HG02610 (cell line): Measurements from ENCODE around the gene SPATA20.

Experiments used
- ATAC-seq: cut with Tn5 transposase; IDR thresholded peaks from one replicate; pipeline ENCODE4 v1.9.1; 2021; ENCODE audit warnings: mild to moderate bottlenecking, moderate library complexity; ENCODE audit not compliant: unreplicated experiment

SPATA20 gene

DNA sequence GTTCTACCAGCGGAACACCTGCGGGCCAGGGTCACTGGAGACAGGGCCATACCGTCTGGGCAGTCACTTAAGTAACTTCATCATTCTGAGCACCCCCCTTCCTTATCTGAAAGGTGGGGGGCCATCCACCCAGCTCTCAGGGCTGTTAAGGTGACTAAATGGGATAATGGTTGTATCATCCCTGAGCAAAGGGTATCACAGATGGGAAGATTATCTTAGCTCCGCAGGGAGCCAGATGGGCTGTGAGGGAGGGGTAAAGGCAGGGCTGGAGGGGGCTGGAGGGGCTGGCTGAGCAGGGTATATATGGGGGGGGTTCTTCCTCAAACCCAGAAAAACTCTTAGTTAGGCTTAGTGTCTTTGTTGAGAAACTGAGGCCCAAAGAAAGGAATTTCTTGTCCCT is 10.7 kb downstream of the SPATA20 start:
- ATAC-seq, result no peak

DNA sequence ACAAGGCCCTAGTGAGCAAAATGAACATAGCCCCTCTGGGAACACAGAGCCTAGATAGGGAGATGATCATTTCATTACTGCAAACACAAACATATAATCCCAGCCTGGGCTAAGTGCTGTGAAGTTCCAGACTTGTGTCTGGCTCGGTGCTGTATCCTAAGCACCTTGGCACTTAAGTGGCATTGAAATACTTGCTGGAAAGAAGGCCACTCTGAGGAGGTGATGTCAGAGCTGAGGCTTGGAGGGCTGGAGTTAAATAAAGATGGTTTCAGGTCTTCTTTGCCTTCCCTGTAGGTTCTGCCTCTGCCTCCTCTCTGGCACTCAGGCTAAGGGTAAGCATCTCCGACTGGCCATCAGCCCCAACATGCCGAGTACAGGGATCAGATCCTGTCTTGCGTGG is 11.1 kb downstream of the SPATA20 start:
- ATAC-seq, result no peak

DNA sequence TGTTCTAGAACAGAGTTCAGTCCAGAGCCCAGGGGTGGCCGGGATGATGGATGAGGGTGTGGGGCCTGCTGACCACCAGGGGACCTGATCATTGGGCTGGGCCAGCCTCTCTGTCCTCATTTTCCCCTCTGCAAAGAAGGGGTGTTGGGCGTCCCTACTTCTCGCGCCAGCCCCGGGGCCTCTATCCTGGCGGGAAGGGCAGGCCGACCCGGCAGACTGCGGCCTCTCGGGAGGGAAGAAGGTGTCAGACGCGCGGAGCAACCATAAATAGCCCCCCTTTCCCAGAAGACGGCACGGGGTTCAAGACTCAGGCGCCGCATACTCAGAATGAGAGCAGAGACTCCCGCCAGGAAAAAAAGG is 11.6 kb downstream of the SPATA20 start:
- no peak for ATAC-seq

DNA sequence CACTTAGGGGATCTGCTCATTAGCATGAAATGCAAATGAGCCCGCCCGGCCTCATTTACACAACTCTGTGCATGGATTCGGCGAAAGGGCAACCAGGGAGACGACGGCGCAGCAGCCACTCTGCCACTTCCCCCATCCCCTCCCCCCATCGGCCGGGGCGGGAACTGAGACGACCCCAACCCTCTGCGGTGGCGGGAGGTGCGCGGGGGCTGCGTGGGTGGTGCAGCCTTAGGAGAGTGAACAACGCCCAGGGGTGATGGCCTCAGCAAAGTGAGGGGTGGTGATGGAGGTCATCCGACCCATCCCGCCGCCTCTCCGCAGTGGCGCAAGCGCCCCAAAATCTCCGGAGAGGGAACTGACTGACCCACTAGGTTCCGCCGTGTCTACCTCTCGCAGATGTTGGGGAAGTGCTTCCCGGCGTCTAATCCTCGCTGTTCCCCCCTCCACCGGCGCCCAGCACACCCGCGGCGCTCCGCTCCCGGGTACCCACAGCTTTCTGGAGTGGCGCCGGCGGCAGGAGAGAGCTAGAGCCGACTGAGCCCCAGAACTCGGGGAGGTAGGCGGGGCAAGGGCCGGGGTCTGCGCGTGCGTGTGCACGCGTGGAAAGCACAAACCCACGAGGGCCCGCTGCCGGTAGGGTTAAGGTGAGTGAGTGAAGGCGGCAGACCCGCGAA is 12.1 kb downstream of the SPATA20 start:
- ATAC-seq, result no peak

DNA sequence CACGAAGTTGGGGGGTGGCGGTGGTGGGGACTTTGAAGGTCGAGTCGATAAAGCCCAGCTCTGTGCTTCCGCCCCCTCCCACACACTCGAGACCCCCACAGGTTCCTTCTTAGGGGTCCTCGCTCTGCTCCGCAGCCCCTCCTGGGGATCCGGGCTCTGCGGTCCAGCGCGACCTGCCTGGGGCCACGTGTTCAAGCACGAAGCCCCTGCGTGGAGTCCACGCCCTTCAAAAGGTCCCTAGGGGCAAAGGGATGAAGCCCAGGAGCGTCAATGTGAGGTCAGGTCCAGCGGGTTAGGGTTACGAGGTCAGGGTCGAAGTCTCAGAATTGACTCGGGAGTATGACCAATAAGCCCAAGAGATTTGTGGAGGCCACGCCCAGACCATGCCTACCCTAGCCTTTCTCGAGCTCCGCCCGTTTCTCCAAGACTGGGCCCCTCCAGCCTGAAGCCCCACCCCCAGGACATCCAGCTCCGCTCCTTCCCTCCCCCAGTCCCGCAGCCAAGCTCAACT is 12.8 kb downstream of the SPATA20 start:
- no peak for ATAC-seq

DNA sequence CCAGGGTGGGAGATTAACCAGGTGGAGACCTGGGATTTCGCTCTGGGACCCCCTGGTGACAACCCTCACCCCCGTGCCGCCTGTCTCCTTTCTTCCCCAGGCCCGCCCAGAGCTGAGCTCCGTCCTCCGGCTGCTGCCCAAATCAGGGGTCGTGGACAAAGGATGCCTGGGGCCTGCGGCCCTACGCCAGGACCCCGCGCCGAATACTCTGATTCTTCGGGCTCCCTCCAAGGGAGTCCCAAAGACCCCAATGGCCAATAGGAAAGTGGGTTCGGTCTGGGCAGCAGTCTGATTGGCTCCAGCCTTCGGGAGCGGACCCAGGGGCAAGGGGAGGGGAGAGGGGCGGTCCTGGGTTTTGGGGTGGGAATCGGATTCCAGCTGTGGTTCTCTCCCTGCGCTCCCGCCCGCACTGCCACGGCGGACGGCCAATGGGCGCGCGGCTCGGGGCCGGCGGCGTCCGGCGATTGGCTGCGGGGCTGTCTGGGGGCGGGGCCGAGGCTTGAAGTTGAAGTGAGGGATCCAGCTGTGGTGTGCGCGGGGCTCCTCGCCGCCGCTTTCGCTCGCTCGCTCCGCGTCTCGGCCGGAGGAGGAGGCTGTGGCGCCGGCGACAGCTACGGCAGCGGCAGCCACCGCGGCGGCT is 13.3 kb downstream of the SPATA20 start, which contains the start of gene CACNA1G:
Gene CACNA1G (plus strand): TSS at position 531 of the 640 bp plus-strand sequence. CDS start 745 bp downstream, outside the sequence.
- ATAC-seq, result peak; percentile 94

DNA sequence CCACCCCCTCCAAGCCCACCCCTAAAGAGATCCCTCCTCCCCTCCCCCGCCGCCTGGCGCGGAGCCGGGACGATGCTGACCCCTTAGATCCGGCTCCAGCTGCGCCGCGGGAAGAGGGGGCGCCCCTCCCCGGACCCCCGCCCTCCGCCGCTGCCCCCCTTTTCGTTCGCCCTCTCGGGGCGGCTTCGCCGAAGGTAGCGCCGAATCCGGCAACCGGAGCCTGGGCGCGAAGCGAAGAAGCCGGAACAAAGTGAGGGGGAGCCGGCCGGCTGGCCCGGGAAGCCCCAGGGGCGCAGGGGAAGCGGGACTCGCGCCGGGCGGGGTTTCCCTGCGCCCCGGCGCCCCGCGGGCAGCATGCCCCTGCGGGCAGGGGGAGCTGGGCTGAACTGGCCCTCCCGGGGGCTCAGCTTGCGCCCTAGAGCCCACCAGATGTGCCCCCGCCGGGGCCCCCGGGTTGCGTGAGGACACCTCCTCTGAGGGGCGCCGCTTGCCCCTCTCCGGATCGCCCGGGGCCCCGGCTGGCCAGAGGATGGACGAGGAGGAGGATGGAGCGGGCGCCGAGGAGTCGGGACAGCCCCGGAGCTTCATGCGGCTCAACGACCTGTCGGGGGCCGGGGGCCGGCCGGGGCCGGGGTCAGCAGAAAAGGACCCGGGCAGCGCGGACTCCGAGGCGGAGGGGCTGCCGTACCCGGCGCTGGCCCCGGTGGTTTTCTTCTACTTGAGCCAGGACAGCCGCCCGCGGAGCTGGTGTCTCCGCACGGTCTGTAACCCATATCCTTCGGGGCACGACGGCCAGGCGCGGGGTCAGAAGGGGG is 14.2 kb downstream of the SPATA20 start:
- no peak for ATAC-seq

DNA sequence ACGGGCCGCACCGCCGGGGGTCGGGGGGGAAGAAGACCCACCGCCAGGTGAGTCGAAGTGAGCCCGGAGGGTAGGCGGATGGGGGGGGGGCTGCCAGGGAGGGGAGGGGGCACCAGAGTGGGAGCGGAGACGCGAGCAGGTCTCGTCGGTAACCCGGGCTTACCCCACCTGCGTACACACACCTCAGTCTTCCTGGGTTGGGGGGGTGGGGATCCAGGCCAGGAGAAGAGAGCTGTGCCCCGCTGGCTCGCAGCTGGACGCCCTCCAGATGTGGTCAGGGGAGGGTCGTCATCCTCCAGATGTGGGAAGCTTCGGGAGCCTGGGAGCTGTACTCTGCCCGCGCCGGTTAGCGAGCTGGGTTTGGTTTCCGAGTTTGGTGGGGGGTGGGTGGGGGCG is 14.8 kb downstream of the SPATA20 start:
- no peak for ATAC-seq

DNA sequence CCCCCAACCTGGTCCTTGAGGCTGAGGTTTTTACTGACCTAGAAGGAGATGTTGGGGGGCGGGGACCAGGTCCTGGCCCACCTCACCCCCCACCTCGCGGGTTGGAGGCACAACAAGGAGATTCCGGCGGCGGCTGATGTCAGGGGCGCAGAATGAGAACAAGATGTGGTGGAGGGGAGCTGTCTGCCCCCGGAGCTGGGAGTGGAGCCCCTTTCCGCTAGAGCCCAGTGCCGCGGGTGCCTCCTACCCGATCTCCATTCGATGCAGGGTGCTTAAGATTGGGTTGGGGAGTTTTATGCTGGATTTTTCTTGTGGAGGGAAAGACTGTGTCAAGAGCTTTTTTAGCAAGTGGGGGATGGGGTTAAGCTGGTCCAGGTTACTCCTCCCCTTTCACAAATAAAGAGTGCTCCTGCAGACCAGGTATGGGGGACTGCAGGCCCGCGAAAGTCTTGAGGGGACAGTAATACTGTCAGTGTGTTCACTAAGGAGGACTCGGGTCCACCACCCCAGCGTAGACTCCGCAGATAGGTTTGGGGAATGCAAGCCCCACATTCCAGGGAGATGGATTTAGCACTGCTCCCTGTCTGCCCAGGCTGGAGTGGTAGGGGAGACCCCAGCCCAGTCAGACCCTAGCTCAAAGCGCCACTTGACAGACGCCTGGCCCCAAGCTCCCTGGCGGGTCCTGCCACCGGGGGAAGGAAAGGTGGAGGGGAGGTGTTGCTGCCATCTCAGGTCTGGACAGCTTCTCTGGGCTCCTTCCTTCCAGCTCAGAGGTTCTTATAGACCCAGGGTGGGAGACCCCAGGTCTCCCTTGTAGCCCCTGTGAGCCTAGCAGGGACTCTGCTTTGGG is 15.5 kb downstream of the SPATA20 start:
- no peak for ATAC-seq

DNA sequence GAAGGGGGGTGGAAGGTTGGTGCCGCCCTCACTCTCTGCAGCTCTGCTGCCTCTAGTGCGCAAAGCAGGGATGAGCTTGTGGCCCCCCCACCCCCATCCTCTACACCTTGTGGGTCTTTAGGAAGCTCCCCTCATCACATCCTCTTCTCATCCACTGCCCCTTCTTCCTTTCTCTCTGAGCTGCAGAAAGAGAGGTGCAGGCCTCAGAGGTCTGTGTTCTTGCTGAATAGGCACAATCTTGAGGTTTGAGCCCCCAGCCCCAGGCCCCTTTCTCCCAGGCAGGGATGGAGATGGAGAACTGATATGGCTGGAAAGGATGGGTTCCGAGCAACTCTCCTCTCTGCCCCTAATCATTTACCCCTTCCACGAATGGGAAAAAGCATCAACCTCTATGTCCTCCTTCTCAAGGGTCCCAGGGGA is 16.1 kb downstream of the SPATA20 start:
- no peak for ATAC-seq

DNA sequence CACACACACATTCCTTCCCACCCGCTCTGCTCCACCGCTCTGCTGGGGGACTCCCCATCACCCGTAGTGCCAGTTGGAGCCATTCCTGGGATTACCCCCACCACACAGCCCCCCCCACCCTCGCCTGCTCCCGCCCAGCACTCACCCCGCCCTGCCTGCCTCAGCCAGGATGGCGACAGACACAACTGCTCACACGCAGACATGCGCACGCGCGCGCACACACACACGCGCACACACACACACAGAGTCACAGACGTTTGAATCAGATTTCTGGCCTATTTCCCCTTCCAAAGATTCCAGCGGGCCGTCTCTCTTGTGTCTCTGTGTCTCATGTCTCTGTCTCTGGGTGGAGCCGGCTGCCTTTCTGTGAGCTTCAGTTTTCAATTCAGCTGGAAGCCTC is 17.9 kb downstream of the SPATA20 start:
- no peak for ATAC-seq

DNA sequence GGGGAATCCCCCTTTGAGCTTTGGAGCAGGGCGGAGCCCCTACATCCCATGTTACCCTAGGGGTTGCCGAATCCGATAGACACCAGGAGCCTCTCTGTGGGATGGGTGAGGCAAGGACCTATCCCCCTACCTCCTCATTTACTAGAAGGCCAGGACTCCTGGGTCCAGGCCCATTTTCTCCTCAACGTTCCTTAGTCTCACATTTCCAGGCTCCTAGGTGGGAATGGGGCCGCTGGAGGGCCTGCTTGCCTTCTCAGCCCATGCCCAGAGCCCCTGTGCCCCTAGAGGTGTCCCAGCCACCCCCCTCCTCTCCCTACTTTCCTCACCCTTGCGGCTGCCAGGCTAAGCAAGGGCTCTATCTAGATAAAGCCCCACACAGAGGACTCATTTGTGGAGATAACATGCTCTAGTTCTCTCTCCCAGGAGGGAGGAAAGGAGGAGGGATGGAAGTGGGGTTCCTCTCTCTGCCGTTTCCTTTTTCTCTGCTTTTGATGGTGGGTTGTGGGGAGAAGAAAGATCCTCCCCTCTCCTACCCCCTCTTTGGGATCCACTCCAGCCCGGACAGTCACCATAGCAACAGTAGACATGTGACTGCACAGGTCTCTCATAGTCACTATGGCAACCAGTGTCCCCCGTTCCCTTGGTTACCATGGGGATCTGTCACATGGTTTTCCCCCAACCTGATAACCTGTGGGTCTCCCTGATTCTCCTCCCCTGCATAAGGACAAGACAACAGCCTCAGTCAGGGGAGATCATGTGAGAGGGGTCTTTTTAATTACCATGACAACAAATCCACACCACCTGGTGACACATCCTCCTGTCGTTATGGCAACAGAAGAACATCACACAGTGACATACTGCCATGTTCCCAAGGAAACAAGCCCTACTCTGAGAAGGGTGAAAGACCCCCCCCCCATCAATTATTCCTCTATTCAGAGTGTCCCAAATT is 18.7 kb downstream of the SPATA20 start:
- ATAC-seq, result no peak

DNA sequence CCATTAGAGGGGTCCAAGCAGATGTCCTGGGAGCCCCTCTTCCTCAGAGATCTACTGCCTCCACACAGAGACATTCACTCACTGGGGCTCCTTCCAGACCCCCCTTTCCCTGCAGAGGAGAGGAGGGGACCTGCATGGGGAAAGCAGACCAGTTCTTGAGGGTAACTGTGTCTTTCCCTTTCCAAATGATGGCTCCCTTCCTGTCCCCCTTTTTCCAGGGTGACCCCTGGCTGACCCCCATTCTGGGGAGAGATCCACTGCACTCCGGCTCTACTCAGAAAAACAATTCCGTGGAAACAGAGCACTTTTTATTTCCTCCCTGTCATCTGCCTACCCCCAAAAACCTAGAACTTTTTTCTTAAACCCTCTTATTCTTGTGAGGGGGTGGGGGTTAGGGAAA is 19.9 kb downstream of the SPATA20 start:
- ATAC-seq, result no peak

DNA sequence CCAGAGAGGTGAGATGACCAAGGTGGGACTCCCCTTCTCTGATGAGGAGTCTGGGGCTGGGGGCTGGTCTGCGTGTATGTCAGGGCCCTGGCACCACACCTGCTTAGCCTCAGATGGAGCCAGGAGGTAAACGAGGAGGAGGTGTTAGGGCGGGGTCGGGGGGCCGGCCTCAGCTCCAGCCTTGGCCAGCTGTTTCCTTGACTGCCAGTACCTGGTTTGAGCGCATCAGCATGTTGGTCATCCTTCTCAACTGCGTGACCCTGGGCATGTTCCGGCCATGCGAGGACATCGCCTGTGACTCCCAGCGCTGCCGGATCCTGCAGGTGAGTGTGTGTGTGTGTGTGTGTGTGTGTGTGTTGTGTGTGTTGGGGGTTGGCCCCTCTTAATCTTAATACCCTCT is 21.7 kb downstream of the SPATA20 start:
- ATAC-seq, result no peak

DNA sequence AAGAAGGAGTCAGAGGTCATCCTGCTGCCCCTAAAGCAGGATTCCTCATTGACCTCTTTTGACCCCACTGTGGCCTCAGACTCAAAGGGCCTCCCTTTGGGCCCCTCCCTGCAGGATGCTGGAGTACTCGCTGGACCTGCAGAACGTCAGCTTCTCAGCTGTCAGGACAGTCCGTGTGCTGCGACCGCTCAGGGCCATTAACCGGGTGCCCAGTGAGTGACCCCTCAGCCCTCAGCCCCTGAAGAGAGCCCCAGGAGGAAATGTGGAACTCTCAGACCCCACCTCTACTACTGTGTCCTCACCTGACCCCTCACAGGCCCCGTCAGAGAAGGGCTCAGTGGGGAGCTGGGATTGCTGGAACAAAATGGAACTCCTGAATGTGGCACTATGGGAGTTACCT is 22.6 kb downstream of the SPATA20 start:
- ATAC-seq, result no peak

DNA sequence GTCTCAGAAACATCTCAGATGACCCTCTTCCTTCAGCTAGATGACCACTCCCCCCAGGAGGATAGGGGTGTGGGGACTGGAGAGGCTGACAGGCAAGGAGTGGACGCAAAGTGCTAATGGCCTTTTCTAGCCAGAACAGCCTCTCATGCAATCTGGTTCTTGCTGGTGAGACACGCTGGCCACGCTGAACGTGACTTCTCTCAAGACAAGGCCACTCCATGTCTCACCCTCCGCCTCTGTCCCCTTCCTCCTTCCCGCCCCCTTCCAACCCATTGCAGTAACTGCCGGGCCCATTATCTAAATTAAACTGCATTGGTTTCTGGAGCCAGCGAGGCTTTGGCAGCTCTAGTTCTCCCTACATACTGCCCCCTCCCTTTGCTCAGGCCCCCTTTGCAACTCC is 23.1 kb downstream of the SPATA20 start:
- ATAC-seq, result no peak

DNA sequence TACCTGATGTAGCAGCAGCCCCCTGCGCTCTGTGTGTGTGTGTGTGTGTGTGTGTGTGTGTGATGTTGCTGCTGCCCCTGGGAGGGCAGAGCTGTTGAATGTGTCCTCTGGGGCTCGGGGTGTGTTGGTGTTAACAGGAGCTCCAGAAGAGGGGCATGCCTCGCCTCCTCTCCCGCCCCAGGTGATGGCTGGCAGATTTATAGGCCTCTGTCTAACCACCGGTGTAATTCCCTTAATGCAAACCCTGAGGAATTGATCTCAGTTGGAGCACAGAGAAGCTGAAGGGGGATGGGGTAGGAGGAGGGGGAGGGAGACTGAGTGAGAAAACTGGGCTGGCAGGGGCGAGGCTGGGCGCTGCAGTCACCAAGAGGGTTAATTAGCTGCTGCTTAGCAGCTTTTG is 23.6 kb downstream of the SPATA20 start:
- no peak for ATAC-seq

DNA sequence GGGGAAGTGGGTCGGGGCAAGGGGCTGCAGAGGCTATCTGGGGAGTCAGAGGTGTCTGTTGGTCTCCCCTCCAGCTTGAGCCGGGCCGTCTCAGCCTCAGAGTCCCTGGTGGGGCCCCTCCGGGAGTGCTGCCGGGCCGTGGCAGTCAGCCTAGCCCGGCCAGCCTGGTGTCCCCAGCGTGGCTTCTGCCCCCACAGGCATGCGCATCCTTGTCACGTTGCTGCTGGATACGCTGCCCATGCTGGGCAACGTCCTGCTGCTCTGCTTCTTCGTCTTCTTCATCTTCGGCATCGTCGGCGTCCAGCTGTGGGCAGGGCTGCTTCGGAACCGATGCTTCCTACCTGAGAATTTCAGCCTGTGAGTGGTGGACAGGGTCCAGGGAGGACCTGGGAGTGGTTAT is 24.7 kb downstream of the SPATA20 start:
- no peak for ATAC-seq

DNA sequence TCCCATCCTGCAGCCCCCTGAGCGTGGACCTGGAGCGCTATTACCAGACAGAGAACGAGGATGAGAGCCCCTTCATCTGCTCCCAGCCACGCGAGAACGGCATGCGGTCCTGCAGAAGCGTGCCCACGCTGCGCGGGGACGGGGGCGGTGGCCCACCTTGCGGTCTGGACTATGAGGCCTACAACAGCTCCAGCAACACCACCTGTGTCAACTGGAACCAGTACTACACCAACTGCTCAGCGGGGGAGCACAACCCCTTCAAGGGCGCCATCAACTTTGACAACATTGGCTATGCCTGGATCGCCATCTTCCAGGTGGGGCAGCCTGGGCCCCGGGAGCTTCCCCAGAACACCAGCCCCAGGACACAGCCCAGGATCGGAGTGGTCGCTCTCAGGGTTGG is 25.6 kb downstream of the SPATA20 start:
- ATAC-seq, result no peak
